ENCODE results near the gene FHIT.

DNA sequence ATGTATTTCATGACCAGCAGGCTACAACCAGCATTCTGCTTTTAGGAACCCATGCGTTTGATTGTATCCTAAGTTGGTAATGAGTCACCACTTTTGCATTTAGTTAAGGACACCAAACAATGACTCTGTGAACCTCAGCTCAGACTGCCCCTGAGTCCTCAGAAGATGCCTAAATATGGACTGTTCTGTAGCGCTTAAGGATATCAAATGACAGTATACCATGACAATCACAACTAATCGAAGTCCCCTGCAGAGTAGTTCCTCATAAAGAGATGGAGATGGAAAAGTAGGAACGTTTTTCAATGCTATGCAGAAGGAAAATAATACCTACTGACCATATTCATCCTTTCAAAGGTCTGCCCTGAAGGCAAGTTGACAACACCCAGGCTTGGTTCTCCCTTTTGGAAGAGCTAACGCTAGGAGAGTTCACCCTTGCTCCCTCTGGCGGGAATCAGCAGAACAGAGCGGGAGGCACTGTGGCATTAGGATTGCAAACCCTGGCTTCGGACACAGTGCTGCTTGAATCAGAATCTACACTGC lies 508.6 kb downstream of the FHIT start:
- TF ChIP-seq, protein P1, sequence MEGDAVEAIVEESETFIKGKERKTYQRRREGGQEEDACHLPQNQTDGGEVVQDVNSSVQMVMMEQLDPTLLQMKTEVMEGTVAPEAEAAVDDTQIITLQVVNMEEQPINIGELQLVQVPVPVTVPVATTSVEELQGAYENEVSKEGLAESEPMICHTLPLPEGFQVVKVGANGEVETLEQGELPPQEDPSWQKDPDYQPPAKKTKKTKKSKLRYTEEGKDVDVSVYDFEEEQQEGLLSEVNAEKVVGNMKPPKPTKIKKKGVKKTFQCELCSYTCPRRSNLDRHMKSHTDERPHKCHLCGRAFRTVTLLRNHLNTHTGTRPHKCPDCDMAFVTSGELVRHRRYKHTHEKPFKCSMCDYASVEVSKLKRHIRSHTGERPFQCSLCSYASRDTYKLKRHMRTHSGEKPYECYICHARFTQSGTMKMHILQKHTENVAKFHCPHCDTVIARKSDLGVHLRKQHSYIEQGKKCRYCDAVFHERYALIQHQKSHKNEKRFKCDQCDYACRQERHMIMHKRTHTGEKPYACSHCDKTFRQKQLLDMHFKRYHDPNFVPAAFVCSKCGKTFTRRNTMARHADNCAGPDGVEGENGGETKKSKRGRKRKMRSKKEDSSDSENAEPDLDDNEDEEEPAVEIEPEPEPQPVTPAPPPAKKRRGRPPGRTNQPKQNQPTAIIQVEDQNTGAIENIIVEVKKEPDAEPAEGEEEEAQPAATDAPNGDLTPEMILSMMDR (IDR thresholded peaks at IDR 0.05), result no peak
- TF ChIP-seq POLR2A (IDR thresholded peaks at IDR 0.05), result no peak
